A673 (cell line): ENCODE data around the gene GRHL1.

ENCODE experiments used
- CTCF ChIP-seq: fragments of 300-800, 200-600 bp; sonication (generic); conservative IDR thresholded peaks from 2 replicates; pipeline ENCODE4 v1.5.1; 2017; ENCODE audit warnings: low read depth, mild to moderate bottlenecking, antibody characterized with exemption, low read length, moderate library complexity, mixed read lengths
- EZH2 ChIP-seq: fragments of 200-600 bp; sonication (generic); IDR thresholded peaks from 2 replicates; pipeline ENCODE4 v1.6.1; 2017; ENCODE audit warnings: borderline replicate concordance, low read depth, mild to moderate bottlenecking, mixed read lengths, antibody characterized with exemption, low read length; ENCODE audit not compliant: poor library complexity, severe bottlenecking

- no peak for TF ChIP-seq CTCF
- TF ChIP-seq EZH2, result no peak
Observed at GRCh38 chr2:9912468-9912867, 39.0 kb upstream of the GRHL1 start.
